SK-N-SH (cell line): Measurements from ENCODE around the gene ZRANB2. TPM values are rescaled to one million over a fixed set of nuclear protein-coding genes. Genes with fewer than 3 reads are reported as not detected.

Source experiments
- CTCF ChIA-PET: fragments of 300-600, 350-600 bp; formaldehyde crosslinking; extraction: SDS; loops from one replicate; lab custom pipeline; 2021; lab: Yijun Ruan, JAX
- POLR2A ChIA-PET: fragments of 350-600 bp; sonication (Branson Sonifier 250); formaldehyde crosslinking; extraction: SDS; loops from one replicate; lab custom pipeline; 2020; ENCODE audit warnings: antibody characterized with exemption, inconsistent platforms; lab: Yijun Ruan, JAX
- DNase-seq: peaks from one replicate; pipeline ENCODE4 v3.0.0; 2012
- H2AFZ ChIP-seq: fragments of 200-600 bp; sonication (generic); 2 replicates; pipeline ENCODE4 v1.8.1; 2016; ENCODE audit warnings: antibody characterized with exemption, mild to moderate bottlenecking, low read depth
- H3F3A ChIP-seq: fragments of 200-600 bp; sonication (generic); replicated peaks from 2 replicates; pipeline ENCODE3; 2016; ENCODE audit warnings: antibody characterized with exemption, mild to moderate bottlenecking; ENCODE audit not compliant: insufficient read depth
- H3K27ac ChIP-seq, 2 experiments: fragments of 200-500 bp in 1 of 2; fragments of 200-600 bp in 1 of 2; sonication (Bioruptor generic) in 1 of 2; sonication (generic), shearing (Covaris generic) in 1 of 2; 2 replicates each; pipeline versions ENCODE4 v1.5.1 to v1.6.1; 2014 to 2016; ENCODE audit warnings: low read depth in 2 of 2, inconsistent platforms in 1 of 2, low read length in 1 of 2, mild to moderate bottlenecking in 1 of 2, mixed read lengths in 1 of 2
- H3K27me3 ChIP-seq: fragments of 200-600 bp; sonication (generic), shearing (Covaris generic); 2 replicates; pipeline ENCODE4 v1.6.1; 2016; ENCODE audit warnings: mixed run types; ENCODE audit not compliant: insufficient read depth
- H3K36me3 ChIP-seq, 2 experiments: fragments of 200-500 bp in 1 of 2; fragments of 200-600 bp in 1 of 2; sonication (Bioruptor generic) in 1 of 2; sonication (generic) in 1 of 2; replicated peaks in 1 of 2; 2 replicates each; pipeline versions ENCODE3 to v1.5.1; 2014 to 2016; ENCODE audit warnings: low read length in 1 of 2, mild to moderate bottlenecking in 1 of 2; ENCODE audit not compliant: insufficient read depth in 2 of 2, control insufficient read depth in 1 of 2
- H3K4me1 ChIP-seq, 2 experiments: fragments of 200-500 bp in 1 of 2; fragments of 200-600 bp in 1 of 2; sonication (Bioruptor generic) in 1 of 2; sonication (generic), shearing (Covaris generic) in 1 of 2; 2 replicates each; pipeline versions ENCODE4 v1.5.1 to v1.6.1; 2014 to 2016; ENCODE audit warnings: low read depth in 1 of 2, low read length in 1 of 2, mixed run types in 1 of 2; ENCODE audit not compliant: insufficient read depth in 2 of 2, control insufficient read depth in 1 of 2
- H3K4me2 ChIP-seq: fragments of 200-600 bp; sonication (generic), shearing (Covaris generic); 2 replicates; pipeline ENCODE4 v1.6.1; 2017; ENCODE audit warnings: mixed run types
- H3K4me3 ChIP-seq, 2 experiments: fragments of 200-500 bp in 1 of 2; fragments of 200-600 bp in 1 of 2; sonication (Bioruptor generic) in 1 of 2; sonication (generic), shearing (Covaris generic) in 1 of 2; 2 replicates each; pipeline versions ENCODE4 v1.5.1 to v1.8.1; 2014 to 2016; ENCODE audit warnings: low read depth in 2 of 2, inconsistent platforms in 1 of 2, low read length in 1 of 2, mild to moderate bottlenecking in 1 of 2, mixed read lengths in 1 of 2, moderate library complexity in 1 of 2
- H3K79me2 ChIP-seq: fragments of 200-600 bp; sonication (generic); 2 replicates; pipeline ENCODE4 v1.8.1; 2017; ENCODE audit warnings: mild to moderate bottlenecking; ENCODE audit not compliant: insufficient read depth
- H3K9ac ChIP-seq: fragments of 200-600 bp; sonication (generic); 2 replicates; pipeline ENCODE4 v1.6.1; 2017; ENCODE audit warnings: mixed run types
- H3K9me2 ChIP-seq: fragments of 200-600 bp; sonication (generic); 2 replicates; pipeline ENCODE4 v1.6.1; 2017; ENCODE audit warnings: mixed run types
- H3K9me3 ChIP-seq: fragments of 200-600 bp; sonication (generic); 2 replicates; pipeline ENCODE4 v1.6.1; 2017; ENCODE audit warnings: mixed run types, mild to moderate bottlenecking, moderate library complexity
- H4K20me1 ChIP-seq: fragments of 200-600 bp; sonication (generic); 2 replicates; pipeline ENCODE4 v1.6.1; 2017; ENCODE audit warnings: mild to moderate bottlenecking, mixed run types; ENCODE audit not compliant: insufficient read depth
- CHD2 ChIP-seq: fragments of 150-350 bp; IDR thresholded peaks from 2 replicates; pipeline ENCODE4 v1.6.1; 2018; ENCODE audit warnings: low read length; ENCODE audit not compliant: partially characterized antibody
- EP300 ChIP-seq, 2 experiments: IDR thresholded peaks; 2 replicates each; pipeline versions ENCODE4 v1.4.0 to v1.6.1; 2012; ENCODE audit warnings: borderline replicate concordance in 1 of 2, low read depth in 1 of 2, low read length in 1 of 2
- FOSL2 ChIP-seq: IDR thresholded peaks from 2 replicates; pipeline ENCODE4 v1.4.0; 2012; ENCODE audit warnings: low read depth, mild to moderate bottlenecking, moderate library complexity, borderline replicate concordance
- FOXM1 ChIP-seq: IDR thresholded peaks from 2 replicates; pipeline ENCODE4 v1.4.0; 2012; ENCODE audit warnings: low read depth, mild to moderate bottlenecking
- JUND ChIP-seq: IDR thresholded peaks from 2 replicates; pipeline ENCODE4 v1.4.0; 2012
- MEF2A ChIP-seq: IDR thresholded peaks from 2 replicates; pipeline ENCODE4 v1.4.0; 2012; ENCODE audit warnings: low read depth, borderline replicate concordance
- RAD21 ChIP-seq: IDR thresholded peaks from 2 replicates; pipeline ENCODE4 v1.6.1; 2012; ENCODE audit warnings: mild to moderate bottlenecking, low read length
- SIN3A ChIP-seq: IDR thresholded peaks from 2 replicates; pipeline ENCODE4 v1.6.1; 2012; ENCODE audit warnings: low read depth, mild to moderate bottlenecking, low read length, moderate library complexity, borderline replicate concordance
- TCF12 ChIP-seq: IDR thresholded peaks from 2 replicates; pipeline ENCODE4 v1.4.0; 2012
- YY1 ChIP-seq: IDR thresholded peaks from 2 replicates; pipeline ENCODE4 v1.4.0; 2012; ENCODE audit warnings: low read depth, mild to moderate bottlenecking
- WGBS: methylation state at CpG from one replicate; pipeline ENCODE4 v1.1.6; 2017; ENCODE audit warnings: low lambda C conversion rate; 5-methylcytosine and 5-hydroxymethylcytosine counted together
- polyA plus RNA-seq, 3 experiments: library from polyadenylated mRNA; depleted of rRNA; stranded (reverse); fragments of >200 nt; gene quantifications; 2 replicates each; pipeline ENCODE4 v1.2.3, GENCODE V29; 2012
- TF ChIP-seq, protein P1 (sequence below): IDR thresholded peaks from 2 replicates; pipeline ENCODE4 v1.6.1; 2012; ENCODE audit warnings: mild to moderate bottlenecking, low read depth, low read length, moderate library complexity
- TF ChIP-seq, protein P2 (sequence below): IDR thresholded peaks from 2 replicates; pipeline ENCODE4 v1.4.0; 2012; ENCODE audit warnings: low read depth, borderline replicate concordance
- TF ChIP-seq, protein P3 (sequence below): IDR thresholded peaks from 2 replicates; pipeline ENCODE4; 2012

ZRANB2 gene
- polyA plus RNA-seq, 1 of the 3 experiments (the other 2 are of a cell fraction): 45.2 TPM

DNA sequence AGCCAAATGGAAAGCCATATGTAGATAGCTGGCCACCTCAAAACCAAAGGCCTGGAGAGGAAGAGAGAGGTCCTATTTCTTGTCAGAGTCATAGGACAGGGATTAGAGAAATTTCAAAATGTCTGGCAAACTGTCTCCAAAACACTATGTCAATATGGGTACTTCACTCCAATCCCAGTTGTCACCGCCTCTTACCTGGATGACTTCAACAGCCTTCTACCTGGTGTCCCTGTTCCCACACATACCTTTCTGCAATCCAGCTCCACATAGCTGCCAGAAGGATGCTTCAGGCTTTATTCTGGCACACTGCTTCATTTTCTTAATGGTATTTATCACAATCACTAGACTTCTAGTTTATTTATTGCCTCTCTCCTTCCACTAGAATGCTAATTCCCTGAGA is 47.7 kb downstream of the ZRANB2 start:
- ChIA-PET POLR2A (no interaction called here), CTCF (interaction anchor here (1.5 kb wide), 1 partner anchor 67 kb away, joined by 3 read pairs; no protein-coding TSS in a partner anchor)
- Histone ChIP-seq H3K27me3 (no peaks in the 10 kb centered on the region), H3K79me2 (no peaks in the 10 kb centered on the region), H3K9ac (no peak overlapping the region), H2AFZ (no peak overlapping the region), H3K4me3 (no peak overlapping the region), H3F3A (no peaks in the 10 kb centered on the region), H3K4me2 (no peak overlapping the region), H3K27ac (no peak overlapping the region), H3K4me1 (peaks cover 0 to 23% of the 10 kb centered on the region in 2 experiments; a peak in 1 of 4 replicates), H3K9me2 (no peaks in the 10 kb centered on the region), H4K20me1 (no peaks in the 10 kb centered on the region), H3K9me3 (no peaks in the 10 kb centered on the region), H3K36me3 (no peaks in the 10 kb centered on the region)
- TF ChIP-seq, protein P1, sequence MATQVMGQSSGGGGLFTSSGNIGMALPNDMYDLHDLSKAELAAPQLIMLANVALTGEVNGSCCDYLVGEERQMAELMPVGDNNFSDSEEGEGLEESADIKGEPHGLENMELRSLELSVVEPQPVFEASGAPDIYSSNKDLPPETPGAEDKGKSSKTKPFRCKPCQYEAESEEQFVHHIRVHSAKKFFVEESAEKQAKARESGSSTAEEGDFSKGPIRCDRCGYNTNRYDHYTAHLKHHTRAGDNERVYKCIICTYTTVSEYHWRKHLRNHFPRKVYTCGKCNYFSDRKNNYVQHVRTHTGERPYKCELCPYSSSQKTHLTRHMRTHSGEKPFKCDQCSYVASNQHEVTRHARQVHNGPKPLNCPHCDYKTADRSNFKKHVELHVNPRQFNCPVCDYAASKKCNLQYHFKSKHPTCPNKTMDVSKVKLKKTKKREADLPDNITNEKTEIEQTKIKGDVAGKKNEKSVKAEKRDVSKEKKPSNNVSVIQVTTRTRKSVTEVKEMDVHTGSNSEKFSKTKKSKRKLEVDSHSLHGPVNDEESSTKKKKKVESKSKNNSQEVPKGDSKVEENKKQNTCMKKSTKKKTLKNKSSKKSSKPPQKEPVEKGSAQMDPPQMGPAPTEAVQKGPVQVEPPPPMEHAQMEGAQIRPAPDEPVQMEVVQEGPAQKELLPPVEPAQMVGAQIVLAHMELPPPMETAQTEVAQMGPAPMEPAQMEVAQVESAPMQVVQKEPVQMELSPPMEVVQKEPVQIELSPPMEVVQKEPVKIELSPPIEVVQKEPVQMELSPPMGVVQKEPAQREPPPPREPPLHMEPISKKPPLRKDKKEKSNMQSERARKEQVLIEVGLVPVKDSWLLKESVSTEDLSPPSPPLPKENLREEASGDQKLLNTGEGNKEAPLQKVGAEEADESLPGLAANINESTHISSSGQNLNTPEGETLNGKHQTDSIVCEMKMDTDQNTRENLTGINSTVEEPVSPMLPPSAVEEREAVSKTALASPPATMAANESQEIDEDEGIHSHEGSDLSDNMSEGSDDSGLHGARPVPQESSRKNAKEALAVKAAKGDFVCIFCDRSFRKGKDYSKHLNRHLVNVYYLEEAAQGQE: no peak
- TF ChIP-seq RAD21 (no peak), CHD2 (no peak), JUND (no peak), EP300 (IDR thresholded peaks at IDR 0.05; ENCODE audit: borderline replicate concordance in 1 of 2, low read depth in 1 of 2, low read length in 1 of 2) (no peak), YY1 (no peak), MEF2A (no peak)
- no peak for DNase-seq
- 86% methylated on average over 1 of the region's 1 CpG for WGBS

DNA sequence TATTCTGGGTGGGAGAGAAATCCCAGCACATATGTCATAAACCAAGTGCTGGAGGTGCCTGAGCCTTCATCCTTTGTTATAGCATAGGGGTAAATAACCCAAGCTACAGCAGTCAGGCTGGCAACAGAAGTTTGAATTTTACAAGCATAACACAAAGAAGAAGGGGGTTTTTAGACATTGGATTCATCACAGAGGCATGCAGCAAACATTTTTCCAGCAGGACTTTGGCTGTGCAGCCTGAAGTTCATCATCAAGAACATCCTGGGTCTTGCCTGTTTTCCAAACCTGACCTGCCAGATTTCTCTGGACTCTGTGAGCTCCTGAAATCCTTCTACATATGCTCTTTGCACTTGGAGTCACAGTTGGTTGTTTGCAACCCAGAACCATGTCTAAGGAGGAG is 49.4 kb downstream of the ZRANB2 start:
- no peaks in the 10 kb centered on the region for H3K9me2 ChIP-seq
- H3F3A ChIP-seq: no peaks in the 10 kb centered on the region
- no peak for DNase-seq
- H3K9me3 ChIP-seq: no peaks in the 10 kb centered on the region
- H4K20me1 ChIP-seq: no peaks in the 10 kb centered on the region
- no peaks in the 10 kb centered on the region for H3K79me2 ChIP-seq
- no peaks in the 10 kb centered on the region for H3K36me3 ChIP-seq
- H3K4me3 ChIP-seq: no peak overlapping the region
- no peak overlapping the region for H2AFZ ChIP-seq
- H3K4me1 ChIP-seq: peaks cover 0 to 17% of the 10 kb centered on the region in 2 experiments; a peak in 1 of 4 replicates
- no peak overlapping the region for H3K27ac ChIP-seq
- no peaks in the 10 kb centered on the region for H3K27me3 ChIP-seq
- CTCF ChIA-PET: interaction anchor here (1.8 kb wide), 1 partner anchor 18 kb away, joined by 6 read pairs; no protein-coding TSS in a partner anchor
- TF ChIP-seq, protein P2, sequence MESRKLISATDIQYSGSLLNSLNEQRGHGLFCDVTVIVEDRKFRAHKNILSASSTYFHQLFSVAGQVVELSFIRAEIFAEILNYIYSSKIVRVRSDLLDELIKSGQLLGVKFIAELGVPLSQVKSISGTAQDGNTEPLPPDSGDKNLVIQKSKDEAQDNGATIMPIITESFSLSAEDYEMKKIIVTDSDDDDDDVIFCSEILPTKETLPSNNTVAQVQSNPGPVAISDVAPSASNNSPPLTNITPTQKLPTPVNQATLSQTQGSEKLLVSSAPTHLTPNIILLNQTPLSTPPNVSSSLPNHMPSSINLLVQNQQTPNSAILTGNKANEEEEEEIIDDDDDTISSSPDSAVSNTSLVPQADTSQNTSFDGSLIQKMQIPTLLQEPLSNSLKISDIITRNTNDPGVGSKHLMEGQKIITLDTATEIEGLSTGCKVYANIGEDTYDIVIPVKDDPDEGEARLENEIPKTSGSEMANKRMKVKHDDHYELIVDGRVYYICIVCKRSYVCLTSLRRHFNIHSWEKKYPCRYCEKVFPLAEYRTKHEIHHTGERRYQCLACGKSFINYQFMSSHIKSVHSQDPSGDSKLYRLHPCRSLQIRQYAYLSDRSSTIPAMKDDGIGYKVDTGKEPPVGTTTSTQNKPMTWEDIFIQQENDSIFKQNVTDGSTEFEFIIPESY: no peak
- TF ChIP-seq FOSL2 (no peak), TCF12 (peak; percentile 18; the same call in 1 of the 2 replicates), FOXM1 (no peak), YY1 (no peak), SIN3A (no peak)
- TF ChIP-seq, protein P3, sequence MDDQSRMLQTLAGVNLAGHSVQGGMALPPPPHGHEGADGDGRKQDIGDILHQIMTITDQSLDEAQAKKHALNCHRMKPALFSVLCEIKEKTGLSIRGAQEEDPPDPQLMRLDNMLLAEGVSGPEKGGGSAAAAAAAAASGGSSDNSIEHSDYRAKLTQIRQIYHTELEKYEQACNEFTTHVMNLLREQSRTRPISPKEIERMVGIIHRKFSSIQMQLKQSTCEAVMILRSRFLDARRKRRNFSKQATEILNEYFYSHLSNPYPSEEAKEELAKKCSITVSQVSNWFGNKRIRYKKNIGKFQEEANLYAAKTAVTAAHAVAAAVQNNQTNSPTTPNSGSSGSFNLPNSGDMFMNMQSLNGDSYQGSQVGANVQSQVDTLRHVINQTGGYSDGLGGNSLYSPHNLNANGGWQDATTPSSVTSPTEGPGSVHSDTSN: peak; percentile 32; the same call in 1 of the 2 replicates
- POLR2A ChIA-PET: no interaction called here
- H3K4me2 ChIP-seq: no peak overlapping the region
- H3K9ac ChIP-seq: no peak overlapping the region
